ENCODE results near the gene GTF2E1. TPM values are rescaled to one million over a fixed set of nuclear protein-coding genes. Genes with fewer than 3 reads are reported as not detected.

Gene GTF2E1
- total RNA-seq, 4 donors from 2014 or later = 9.0 to 32.4 (median 14.5) TPM

GRCh38 chr3:120797857-120798256 is 55.3 kb downstream of the GTF2E1 start:
- Histone ChIP-seq H3K4me1 (peaks cover 0 to 38% (median 21%) of the 10 kb centered on the region in 4 donors), H3K27ac (peak overlapping the region; percentile 33 to 71 (median 59)), H3K36me3 (no peaks in the 10 kb centered on the region), H3K4me3 (no peak overlapping the region), H3K9me3 (no peaks in the 10 kb centered on the region), H3K27me3 (no peaks in the 10 kb centered on the region)
- 46 to 51% methylated on average over 2 of the region's 2 CpGs for WGBS, 2 donors (ENCODE audit: low coverage in 1 of 2)
- no peak for DNase-seq
- in situ Hi-C loops (cut with MboI; ENCODE audit: low pct_ligation_motif_present in 1 of 4, low pct_unique_long_range_greater_than_20kb in 1 of 4, low sequenced_read_pairs in 3 of 4) (loop anchor here (10.0 to 25.0 kb wide), 4 partner anchors 233 to 561 kb away; no protein-coding TSS in a partner anchor), intact Hi-C loops (cut with DNase I; ENCODE audit: low total_unique reads) (loop anchor here (10.0 kb wide), 1 partner anchor 553 kb away; no protein-coding TSS in a partner anchor)
- TF ChIP-seq EP300 (IDR thresholded peaks at IDR 0.05; ENCODE audit: low read depth) = no peak
- TF ChIP-seq POLR2A (IDR thresholded peaks at IDR 0.05) = no peak

- in situ Hi-C loops (cut with MboI; ENCODE audit: low pct_ligation_motif_present in 1 of 4, low pct_unique_long_range_greater_than_20kb in 1 of 4, low sequenced_read_pairs in 3 of 4) = loop anchor here (10.0 to 25.0 kb wide), 4 partner anchors 234 to 561 kb away; no protein-coding TSS in a partner anchor
- DNase-seq = no peak
These were observed 55.8 kb downstream of the GTF2E1 start for GRCh38 chr3:120798346-120798745.

GRCh38 chr3:120800625-120801024 is 58.1 kb downstream of the GTF2E1 start:
- peaks cover 0 to 32% (median 21%) of the 10 kb centered on the region in 4 donors for H3K4me1 ChIP-seq
- no peaks in the 10 kb centered on the region for H3K27me3 ChIP-seq
- H3K4me3 ChIP-seq = no peak overlapping the region
- no peaks in the 10 kb centered on the region for H3K36me3 ChIP-seq
- H3K27ac ChIP-seq = no peak overlapping the region
- in situ Hi-C loops (cut with MboI; ENCODE audit: low pct_ligation_motif_present in 1 of 4, low pct_unique_long_range_greater_than_20kb in 1 of 4, low sequenced_read_pairs in 3 of 4) = loop anchor here in 1 of 4 donors (25.0 kb wide), 1 partner anchor 563 kb away; no protein-coding TSS in a partner anchor
- intact Hi-C loops (cut with DNase I; ENCODE audit: low total_unique reads) = no loop called here
- H3K9me3 ChIP-seq = no peaks in the 10 kb centered on the region
- TF ChIP-seq EP300 (IDR thresholded peaks at IDR 0.05; ENCODE audit: low read depth) = no peak
- no peak for TF ChIP-seq POLR2A (IDR thresholded peaks at IDR 0.05)
- TF ChIP-seq CTCF (IDR thresholded peaks at IDR 0.05) = no peak
- TF ChIP-seq POLR2AphosphoS5 (IDR thresholded peaks at IDR 0.05) = no peak
- no peak for DNase-seq

More at GRCh38 chr3:120798346-120798745, 55.8 kb downstream of the GTF2E1 start:
- no peaks in the 10 kb centered on the region for H3K27me3 ChIP-seq
- H3K4me1 ChIP-seq = peaks cover 0 to 38% (median 21%) of the 10 kb centered on the region in 4 donors
- peak overlapping the region; percentile 33 to 71 (median 59) for H3K27ac ChIP-seq
- intact Hi-C loops (cut with DNase I; ENCODE audit: low total_unique reads) = loop anchor here (10.0 kb wide), 1 partner anchor 554 kb away; no protein-coding TSS in a partner anchor
- WGBS, 2 donors (ENCODE audit: low coverage in 1 of 2) = 20 to 55% methylated on average over 1 of the region's 1 CpG
- H3K36me3 ChIP-seq = no peaks in the 10 kb centered on the region
- H3K9me3 ChIP-seq = no peaks in the 10 kb centered on the region
- TF ChIP-seq CTCF (IDR thresholded peaks at IDR 0.05) = no peak
- TF ChIP-seq EP300 (IDR thresholded peaks at IDR 0.05; ENCODE audit: low read depth) = no peak
- no peak for TF ChIP-seq POLR2AphosphoS5 (IDR thresholded peaks at IDR 0.05)
- no peak for TF ChIP-seq POLR2A (IDR thresholded peaks at IDR 0.05)
- H3K4me3 ChIP-seq = no peak overlapping the region

GRCh38 chr3:120801484-120801883 is 58.9 kb downstream of the GTF2E1 start:
- no peaks in the 10 kb centered on the region for H3K36me3 ChIP-seq
- H3K4me1 ChIP-seq = peaks cover 0 to 26% (median 16%) of the 10 kb centered on the region in 4 donors
- no peak overlapping the region for H3K4me3 ChIP-seq
- intact Hi-C loops (cut with DNase I; ENCODE audit: low total_unique reads) = no loop called here
- no peak overlapping the region for H3K27ac ChIP-seq
- in situ Hi-C loops (cut with MboI; ENCODE audit: low pct_ligation_motif_present in 1 of 4, low pct_unique_long_range_greater_than_20kb in 1 of 4, low sequenced_read_pairs in 3 of 4) = loop anchor here in 1 of 4 donors (25.0 kb wide), 1 partner anchor 564 kb away; no protein-coding TSS in a partner anchor
- WGBS, 2 donors (ENCODE audit: low coverage in 1 of 2) = 72% methylated on average over 2 of the region's 2 CpGs
- TF ChIP-seq POLR2AphosphoS5 (IDR thresholded peaks at IDR 0.05) (no peak), POLR2A (IDR thresholded peaks at IDR 0.05) (no peak), EP300 (IDR thresholded peaks at IDR 0.05; ENCODE audit: low read depth) (no peak), CTCF (IDR thresholded peaks at IDR 0.05) (no peak)
- no peak for DNase-seq
- no peaks in the 10 kb centered on the region for H3K9me3 ChIP-seq
- no peaks in the 10 kb centered on the region for H3K27me3 ChIP-seq
